ENCODE data around the gene ZNF474.

The ZNF474 gene

DNA sequence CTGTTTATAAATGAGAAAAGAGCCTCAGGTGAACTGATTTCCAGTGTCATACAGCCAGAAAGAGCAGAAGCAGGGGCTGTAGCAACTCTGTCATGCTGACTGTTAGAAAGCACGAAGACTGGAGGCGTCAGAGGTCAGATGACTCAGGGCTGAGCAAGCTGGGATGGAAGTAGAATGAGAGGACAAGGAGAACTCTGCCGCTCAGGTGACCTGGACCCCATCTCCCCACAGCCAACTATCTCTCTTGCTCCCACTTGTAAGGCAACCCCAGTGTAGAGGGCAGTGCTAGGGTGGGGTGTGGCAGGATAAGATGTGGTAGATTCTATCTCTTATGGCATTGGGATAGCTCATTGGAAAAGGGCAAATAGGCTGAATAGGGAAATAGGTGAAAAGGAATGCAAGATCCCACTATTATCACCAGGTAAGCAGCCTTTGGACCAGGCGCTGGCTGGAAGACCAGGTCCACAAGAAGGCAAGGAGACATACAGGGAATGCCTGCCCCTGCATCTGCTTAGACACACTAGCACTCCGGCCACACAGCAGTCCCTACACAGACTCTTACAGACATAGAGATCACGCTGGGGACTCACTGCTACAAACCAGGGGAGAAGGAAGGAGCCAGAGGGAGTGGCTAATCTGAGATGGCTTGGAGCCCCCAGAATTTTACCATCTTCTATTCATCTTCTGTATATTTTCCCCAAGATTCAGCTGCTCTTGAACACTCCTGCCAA, 30.1 kb upstream of the ZNF474 start:
- H3K36me3 ChIP-seq (ENCODE audit: insufficient read depth, low read length) = no peaks in the 10 kb centered on the region
- peak overlapping the region; percentile 20 for H3K4me2 ChIP-seq (ENCODE audit: low read length)
- no peaks in the 10 kb centered on the region for H3K27me3 ChIP-seq (ENCODE audit: control insufficient read depth, insufficient read depth, low read length)
- H3K9ac ChIP-seq (ENCODE audit: low read depth, low read length) = peak overlapping the region; percentile 11
- peaks cover 38% of the 10 kb centered on the region for H3K4me1 ChIP-seq (ENCODE audit: control insufficient read depth, insufficient read depth, low read length)
- H3K4me3 ChIP-seq (ENCODE audit: low read length) = no peak overlapping the region
- no peaks in the 10 kb centered on the region for H3K9me3 ChIP-seq (replicated peaks; ENCODE audit: low read length)

DNA sequence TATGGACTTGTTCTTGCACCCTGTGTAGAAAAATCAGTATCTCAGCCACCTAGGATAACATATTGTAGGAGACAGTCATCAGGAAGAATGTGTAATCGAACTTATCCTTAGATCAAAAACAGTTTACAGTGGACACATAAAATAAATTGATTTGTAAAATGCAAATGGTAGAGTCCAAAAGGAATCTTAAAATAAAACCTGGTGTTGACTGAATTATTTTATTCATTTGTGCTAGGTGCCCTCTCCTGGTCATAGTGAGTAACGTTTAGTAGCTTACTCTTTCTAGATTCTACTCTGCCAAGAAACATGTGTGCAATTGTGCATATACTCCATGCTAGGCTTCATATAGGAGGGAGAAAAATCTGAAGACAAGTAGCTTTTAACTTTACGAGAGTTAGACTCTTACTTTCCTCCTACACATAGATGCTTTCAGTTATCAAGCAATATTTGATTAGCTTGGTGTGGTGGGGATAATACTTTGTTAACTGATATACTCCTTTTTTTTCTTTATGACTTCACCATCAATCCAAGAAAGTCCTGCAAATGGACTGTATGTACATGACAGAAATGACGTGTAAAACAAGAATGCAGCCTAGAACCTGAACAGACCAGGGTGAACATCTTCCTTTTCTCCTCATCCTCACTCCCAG, 27.6 kb upstream of the ZNF474 start:
- Histone ChIP-seq H3K9ac (ENCODE audit: low read depth, low read length) (peak overlapping the region; percentile 20), H3K4me1 (ENCODE audit: control insufficient read depth, insufficient read depth, low read length) (peaks cover 27% of the 10 kb centered on the region), H3K36me3 (ENCODE audit: insufficient read depth, low read length) (no peaks in the 10 kb centered on the region), H3K9me3 (replicated peaks; ENCODE audit: low read length) (no peaks in the 10 kb centered on the region), H3K4me3 (ENCODE audit: low read length) (no peak overlapping the region), H3K27me3 (ENCODE audit: control insufficient read depth, insufficient read depth, low read length) (no peaks in the 10 kb centered on the region), H3K4me2 (ENCODE audit: low read length) (no peak overlapping the region)

DNA sequence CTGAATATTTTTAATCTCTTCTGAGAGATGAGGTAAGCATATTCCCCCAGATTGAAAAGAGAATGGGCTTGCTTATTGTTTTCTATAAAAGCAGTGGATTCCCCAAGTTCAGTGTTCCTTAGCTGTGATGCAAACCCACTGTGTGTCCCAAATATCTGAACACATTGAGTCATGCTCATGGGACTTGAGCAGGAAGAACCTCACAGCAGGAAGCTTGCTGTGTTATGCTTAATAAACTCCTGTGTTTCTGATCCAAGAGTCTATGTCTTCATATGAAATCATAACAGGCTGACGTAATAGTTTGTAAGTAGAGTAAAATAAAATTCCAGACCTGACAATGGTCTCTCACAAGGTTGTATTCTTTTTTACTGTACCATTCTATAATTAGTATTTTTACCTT, 26.5 kb upstream of the ZNF474 start:
- Histone ChIP-seq H3K4me2 (ENCODE audit: low read length) (no peak overlapping the region), H3K9me3 (replicated peaks; ENCODE audit: low read length) (no peaks in the 10 kb centered on the region), H3K4me1 (ENCODE audit: control insufficient read depth, insufficient read depth, low read length) (peaks cover 27% of the 10 kb centered on the region), H3K36me3 (ENCODE audit: insufficient read depth, low read length) (no peaks in the 10 kb centered on the region), H3K27me3 (ENCODE audit: control insufficient read depth, insufficient read depth, low read length) (no peaks in the 10 kb centered on the region), H3K4me3 (ENCODE audit: low read length) (no peak overlapping the region), H3K9ac (ENCODE audit: low read depth, low read length) (peak overlapping the region; percentile 20)

DNA sequence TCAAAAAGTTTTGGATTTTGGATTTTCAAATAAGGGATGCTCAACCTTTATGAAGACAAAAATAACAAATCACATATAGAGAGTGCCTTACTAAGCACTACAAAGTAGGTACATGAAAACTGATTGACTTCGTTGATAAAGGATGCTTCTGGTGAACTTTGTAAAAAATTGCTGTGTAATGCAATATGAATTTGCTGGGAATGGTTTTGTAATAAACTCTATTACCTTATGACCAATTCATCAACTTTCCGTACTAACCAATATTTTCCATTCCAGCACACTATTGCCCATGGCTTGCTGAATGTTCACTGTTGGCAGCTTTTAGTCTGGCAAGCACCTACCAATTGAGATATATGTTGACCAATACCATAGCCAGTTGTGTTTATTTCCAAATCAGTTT, 23.4 kb upstream of the ZNF474 start:
- peaks cover 14% of the 10 kb centered on the region for H3K4me1 ChIP-seq (ENCODE audit: control insufficient read depth, insufficient read depth, low read length)
- H3K4me2 ChIP-seq (ENCODE audit: low read length) = no peak overlapping the region
- no peak overlapping the region for H3K9ac ChIP-seq (ENCODE audit: low read depth, low read length)
- no peak overlapping the region for H3K4me3 ChIP-seq (ENCODE audit: low read length)
- no peaks in the 10 kb centered on the region for H3K36me3 ChIP-seq (ENCODE audit: insufficient read depth, low read length)
- no peaks in the 10 kb centered on the region for H3K27me3 ChIP-seq (ENCODE audit: control insufficient read depth, insufficient read depth, low read length)
- H3K9me3 ChIP-seq (replicated peaks; ENCODE audit: low read length) = no peaks in the 10 kb centered on the region

DNA sequence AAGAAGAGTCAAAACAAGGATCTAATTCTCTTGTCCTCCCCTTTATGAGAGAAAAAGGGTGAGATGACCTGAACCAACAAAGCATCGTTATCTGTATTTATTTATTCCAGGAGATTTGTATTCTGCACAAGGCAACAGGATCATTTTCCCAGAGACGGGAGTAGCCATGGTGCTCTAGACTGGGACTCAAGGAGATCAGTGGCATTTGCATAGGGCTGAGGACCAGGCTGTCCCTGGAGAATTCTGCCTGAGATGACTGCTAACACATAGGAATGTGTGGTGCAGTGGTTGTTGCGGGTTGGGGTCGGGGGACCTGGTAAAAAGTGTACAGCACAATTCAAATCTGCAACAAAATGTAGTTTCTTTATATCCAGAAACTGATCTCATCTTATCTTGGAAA, 22.3 kb upstream of the ZNF474 start:
- H3K36me3 ChIP-seq (ENCODE audit: insufficient read depth, low read length) = no peaks in the 10 kb centered on the region
- H3K9ac ChIP-seq (ENCODE audit: low read depth, low read length) = no peak overlapping the region
- no peak overlapping the region for H3K4me2 ChIP-seq (ENCODE audit: low read length)
- peaks cover 12% of the 10 kb centered on the region for H3K4me1 ChIP-seq (ENCODE audit: control insufficient read depth, insufficient read depth, low read length)
- H3K27me3 ChIP-seq (ENCODE audit: control insufficient read depth, insufficient read depth, low read length) = no peaks in the 10 kb centered on the region
- H3K4me3 ChIP-seq (ENCODE audit: low read length) = no peak overlapping the region
- no peaks in the 10 kb centered on the region for H3K9me3 ChIP-seq (replicated peaks; ENCODE audit: low read length)

DNA sequence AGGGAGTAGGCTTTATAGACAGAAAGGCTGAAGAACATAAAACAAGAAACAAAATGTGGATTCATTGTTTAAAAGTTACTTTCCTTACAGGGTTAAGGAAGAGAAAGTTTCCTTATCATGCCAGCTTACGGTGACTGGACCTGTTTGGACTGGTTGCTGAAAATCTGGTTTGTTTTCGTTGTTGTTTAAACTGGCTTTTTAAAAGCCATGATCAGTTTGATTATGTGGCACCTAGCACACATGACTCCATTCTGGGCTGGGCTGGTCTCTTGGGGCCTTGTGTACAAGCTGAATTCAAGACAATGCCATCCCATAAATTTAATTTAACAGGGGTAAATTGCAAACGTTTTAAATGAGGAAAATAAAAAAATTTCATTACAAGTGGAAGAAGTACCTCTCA, 18.4 kb upstream of the ZNF474 start:
- Histone ChIP-seq H3K36me3 (ENCODE audit: insufficient read depth, low read length) (no peaks in the 10 kb centered on the region), H3K4me3 (ENCODE audit: low read length) (no peak overlapping the region), H3K4me1 (ENCODE audit: control insufficient read depth, insufficient read depth, low read length) (no peaks in the 10 kb centered on the region), H3K4me2 (ENCODE audit: low read length) (no peak overlapping the region), H3K9ac (ENCODE audit: low read depth, low read length) (no peak overlapping the region), H3K9me3 (replicated peaks; ENCODE audit: low read length) (no peaks in the 10 kb centered on the region), H3K27me3 (ENCODE audit: control insufficient read depth, insufficient read depth, low read length) (no peaks in the 10 kb centered on the region)

DNA sequence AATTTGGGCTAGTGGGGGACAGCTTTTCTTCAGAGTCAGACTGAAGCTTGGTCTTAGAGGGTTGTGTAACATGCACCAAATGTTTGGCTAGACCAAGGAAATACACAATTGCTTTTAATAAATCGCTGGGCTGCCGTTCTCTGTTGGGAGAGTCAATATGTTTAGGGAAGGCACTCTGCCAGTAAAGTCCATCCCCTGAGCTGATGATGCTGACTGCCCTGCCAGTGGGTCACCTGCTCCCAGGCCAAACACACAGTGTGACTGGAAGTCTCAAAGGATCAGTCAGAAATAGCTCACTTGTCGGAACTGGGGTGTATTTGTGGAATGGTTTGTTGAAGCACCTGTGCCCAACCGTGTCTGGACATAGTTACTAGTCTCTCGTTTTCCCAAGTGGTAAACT, 17.9 kb upstream of the ZNF474 start:
- Histone ChIP-seq H3K36me3 (ENCODE audit: insufficient read depth, low read length) (no peaks in the 10 kb centered on the region), H3K4me3 (ENCODE audit: low read length) (no peak overlapping the region), H3K9me3 (replicated peaks; ENCODE audit: low read length) (no peaks in the 10 kb centered on the region), H3K9ac (ENCODE audit: low read depth, low read length) (no peak overlapping the region), H3K4me2 (ENCODE audit: low read length) (no peak overlapping the region), H3K4me1 (ENCODE audit: control insufficient read depth, insufficient read depth, low read length) (no peaks in the 10 kb centered on the region), H3K27me3 (ENCODE audit: control insufficient read depth, insufficient read depth, low read length) (no peaks in the 10 kb centered on the region)

DNA sequence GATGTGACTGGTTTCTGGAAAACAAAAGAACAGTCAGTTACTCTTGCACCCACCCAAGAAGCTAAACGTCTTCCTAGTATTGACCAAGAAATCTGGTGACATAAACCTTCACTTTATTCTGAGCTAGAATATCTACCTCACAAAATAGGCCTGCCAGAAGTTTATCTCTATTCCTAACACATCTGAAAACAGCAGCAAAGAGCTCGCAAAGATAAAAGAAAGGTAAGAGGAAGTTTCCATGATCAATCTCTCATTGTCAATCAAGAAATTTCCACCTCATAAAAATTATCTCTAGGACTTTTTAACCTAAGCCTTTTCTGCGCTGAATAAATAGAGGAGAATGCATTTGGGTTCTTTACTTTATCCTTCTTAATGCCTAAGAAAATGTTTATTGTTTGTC, 17.3 kb upstream of the ZNF474 start:
- Histone ChIP-seq H3K36me3 (ENCODE audit: insufficient read depth, low read length) (no peaks in the 10 kb centered on the region), H3K4me1 (ENCODE audit: control insufficient read depth, insufficient read depth, low read length) (no peaks in the 10 kb centered on the region), H3K27me3 (ENCODE audit: control insufficient read depth, insufficient read depth, low read length) (no peaks in the 10 kb centered on the region), H3K9me3 (replicated peaks; ENCODE audit: low read length) (no peaks in the 10 kb centered on the region), H3K4me3 (ENCODE audit: low read length) (no peak overlapping the region), H3K4me2 (ENCODE audit: low read length) (no peak overlapping the region), H3K9ac (ENCODE audit: low read depth, low read length) (no peak overlapping the region)

DNA sequence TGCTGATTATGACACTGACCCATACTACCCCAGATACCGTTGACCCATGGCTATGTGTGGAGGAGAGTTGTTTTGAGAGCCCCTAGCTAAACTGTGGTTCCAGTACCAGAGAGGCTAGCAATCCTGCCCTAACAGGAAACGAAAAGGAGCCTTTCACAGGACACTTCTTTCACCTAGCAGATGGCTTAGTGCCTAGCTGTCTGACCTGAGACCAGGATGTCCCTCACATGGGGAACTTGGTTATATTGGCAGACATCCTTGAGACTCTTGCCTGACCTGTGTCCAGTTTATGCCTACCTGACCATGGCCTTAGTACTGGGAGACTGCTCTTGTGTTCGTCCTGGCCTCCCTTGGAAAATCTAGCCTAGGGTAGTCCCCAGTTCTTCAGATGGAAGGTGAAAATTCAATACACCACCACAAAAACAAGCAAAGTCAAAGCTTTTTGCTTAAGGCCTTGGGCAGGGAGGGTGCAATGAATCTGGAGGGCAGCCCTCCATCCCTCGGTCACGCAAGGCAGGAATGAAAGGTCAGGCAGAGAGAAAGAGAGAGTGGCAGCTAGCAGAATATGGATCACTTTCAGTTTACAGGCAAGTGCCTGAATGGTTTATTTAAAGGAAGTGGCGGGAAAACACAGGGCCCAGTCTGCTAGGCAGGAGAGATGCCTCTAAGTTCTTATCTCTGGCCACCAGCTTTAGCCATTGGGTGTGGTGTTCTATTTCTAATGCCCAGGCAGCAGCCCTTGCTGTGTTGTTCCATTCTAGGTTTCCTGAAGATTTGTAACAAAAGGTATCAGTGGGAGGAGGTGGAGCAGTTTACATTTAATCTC, 16.4 kb upstream of the ZNF474 start:
- no peak overlapping the region for H3K4me3 ChIP-seq (ENCODE audit: low read length)
- no peak overlapping the region for H3K4me2 ChIP-seq (ENCODE audit: low read length)
- no peaks in the 10 kb centered on the region for H3K4me1 ChIP-seq (ENCODE audit: control insufficient read depth, insufficient read depth, low read length)

DNA sequence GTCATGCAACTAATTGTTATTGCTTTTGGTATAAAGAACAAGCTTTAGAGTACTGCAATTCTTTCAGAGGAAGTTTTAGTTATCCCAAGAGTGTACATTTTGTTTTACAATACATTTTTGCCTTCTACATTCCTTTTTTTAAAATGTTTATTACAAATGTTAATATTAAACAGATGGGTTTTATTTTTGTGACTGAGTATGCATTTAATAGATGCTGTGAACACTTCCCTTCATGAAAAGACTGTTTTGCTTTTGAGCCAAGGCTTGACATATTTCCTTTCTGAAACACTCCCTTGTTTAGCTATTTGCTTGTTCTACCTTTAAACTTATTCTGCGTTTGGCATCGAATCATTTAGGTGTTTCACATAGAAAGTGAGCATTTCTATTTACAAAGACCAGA, 14.8 kb upstream of the ZNF474 start:
- Histone ChIP-seq H3K36me3 (ENCODE audit: insufficient read depth, low read length) (no peaks in the 10 kb centered on the region), H3K4me3 (ENCODE audit: low read length) (no peak overlapping the region), H3K4me1 (ENCODE audit: control insufficient read depth, insufficient read depth, low read length) (no peaks in the 10 kb centered on the region), H3K9ac (ENCODE audit: low read depth, low read length) (no peak overlapping the region), H3K27me3 (ENCODE audit: control insufficient read depth, insufficient read depth, low read length) (no peaks in the 10 kb centered on the region), H3K9me3 (replicated peaks; ENCODE audit: low read length) (no peaks in the 10 kb centered on the region), H3K4me2 (ENCODE audit: low read length) (no peak overlapping the region)

More for the DNA sequence above, 16.4 kb upstream of the ZNF474 start:
- H3K9me3 ChIP-seq (replicated peaks; ENCODE audit: low read length) = no peaks in the 10 kb centered on the region
- H3K36me3 ChIP-seq (ENCODE audit: insufficient read depth, low read length) = no peaks in the 10 kb centered on the region
- H3K27me3 ChIP-seq (ENCODE audit: control insufficient read depth, insufficient read depth, low read length) = no peaks in the 10 kb centered on the region
- H3K9ac ChIP-seq (ENCODE audit: low read depth, low read length) = no peak overlapping the region

DNA sequence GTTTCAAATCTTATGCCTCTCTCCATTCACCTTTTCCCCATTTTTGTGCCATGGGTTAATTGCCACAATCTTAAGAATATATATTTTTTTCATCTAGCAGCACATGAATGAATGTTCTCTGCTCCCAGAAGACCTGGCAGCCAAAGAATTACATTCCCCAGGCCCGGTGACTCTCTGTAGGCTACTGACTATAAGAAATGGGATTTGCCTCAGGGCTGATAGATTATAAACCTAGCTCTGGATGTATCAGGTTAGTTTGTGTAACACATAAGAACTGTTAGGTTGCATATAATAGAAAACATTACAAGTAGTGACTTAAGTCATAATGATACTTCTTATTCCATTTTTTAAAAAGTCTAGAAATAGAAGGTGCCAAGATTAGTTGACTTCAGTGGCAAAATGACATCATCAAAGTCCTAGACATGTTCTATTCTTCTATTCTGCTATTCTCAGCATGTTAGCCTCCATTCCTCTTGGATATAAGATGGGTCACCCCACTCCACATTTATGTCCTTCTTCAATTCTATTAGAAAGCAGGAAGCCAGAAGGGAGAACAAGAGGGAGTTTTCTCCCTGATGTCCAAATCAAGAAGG, 10.9 kb upstream of the ZNF474 start:
- Histone ChIP-seq H3K27me3 (ENCODE audit: control insufficient read depth, insufficient read depth, low read length) (no peaks in the 10 kb centered on the region), H3K36me3 (ENCODE audit: insufficient read depth, low read length) (no peaks in the 10 kb centered on the region), H3K4me2 (ENCODE audit: low read length) (no peak overlapping the region), H3K9me3 (replicated peaks; ENCODE audit: low read length) (no peaks in the 10 kb centered on the region), H3K4me3 (ENCODE audit: low read length) (no peak overlapping the region), H3K4me1 (ENCODE audit: control insufficient read depth, insufficient read depth, low read length) (peaks cover 18% of the 10 kb centered on the region), H3K9ac (ENCODE audit: low read depth, low read length) (no peak overlapping the region)
